Ishikawa (cell line): ENCODE measurements around the gene CA10.

ENCODE experiments used
- CREB1 ChIP-seq: IDR thresholded peaks from 2 replicates; pipeline ENCODE4 v1.6.1; 2012; ENCODE audit warnings: low read depth
- EP300 ChIP-seq: IDR thresholded peaks from 2 replicates; pipeline ENCODE4 v1.6.1; 2012; ENCODE audit warnings: borderline replicate concordance
- FOXM1 ChIP-seq: IDR thresholded peaks from 2 replicates; pipeline ENCODE4 v1.6.1; 2012; ENCODE audit warnings: low read depth, borderline replicate concordance
- RAD21 ChIP-seq: IDR thresholded peaks from 2 replicates; pipeline ENCODE4 v1.6.1; 2012; ENCODE audit warnings: low read depth
- TAF1 ChIP-seq: IDR thresholded peaks from 2 replicates; pipeline ENCODE4 v1.6.1; 2012; ENCODE audit warnings: low read depth, mild to moderate bottlenecking
- YY1 ChIP-seq: IDR thresholded peaks from 2 replicates; pipeline ENCODE4 v1.6.1; 2012; ENCODE audit warnings: low read depth
- TF ChIP-seq, protein P1 (sequence below): IDR thresholded peaks from 2 replicates; pipeline ENCODE4 v1.6.1; 2012; ENCODE audit warnings: low read depth, mild to moderate bottlenecking
- TF ChIP-seq, protein P2 (sequence below): IDR thresholded peaks from 2 replicates; pipeline ENCODE4 v1.6.1; 2012

DNA sequence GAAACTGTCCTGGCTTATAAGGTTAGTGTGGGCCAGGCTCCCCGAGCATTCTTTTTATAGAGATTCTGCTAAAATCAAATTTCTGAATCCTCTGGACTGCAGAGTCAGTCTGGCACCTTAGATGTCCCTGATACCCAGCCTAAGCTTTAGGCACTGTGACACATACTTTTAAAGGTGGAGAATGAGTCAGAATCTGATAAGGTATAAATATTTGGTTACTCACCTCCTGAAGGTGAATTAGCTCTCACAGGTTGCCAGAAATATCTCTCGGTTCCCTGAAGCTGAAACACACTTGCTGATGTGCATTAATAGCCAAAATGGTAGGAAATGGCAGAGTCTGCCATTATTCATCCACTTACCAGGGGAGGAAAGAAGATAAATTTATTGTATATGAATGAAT lies 451.3 kb downstream of the CA10 start:
- no peak for TF ChIP-seq EP300
- TF ChIP-seq, protein P1, sequence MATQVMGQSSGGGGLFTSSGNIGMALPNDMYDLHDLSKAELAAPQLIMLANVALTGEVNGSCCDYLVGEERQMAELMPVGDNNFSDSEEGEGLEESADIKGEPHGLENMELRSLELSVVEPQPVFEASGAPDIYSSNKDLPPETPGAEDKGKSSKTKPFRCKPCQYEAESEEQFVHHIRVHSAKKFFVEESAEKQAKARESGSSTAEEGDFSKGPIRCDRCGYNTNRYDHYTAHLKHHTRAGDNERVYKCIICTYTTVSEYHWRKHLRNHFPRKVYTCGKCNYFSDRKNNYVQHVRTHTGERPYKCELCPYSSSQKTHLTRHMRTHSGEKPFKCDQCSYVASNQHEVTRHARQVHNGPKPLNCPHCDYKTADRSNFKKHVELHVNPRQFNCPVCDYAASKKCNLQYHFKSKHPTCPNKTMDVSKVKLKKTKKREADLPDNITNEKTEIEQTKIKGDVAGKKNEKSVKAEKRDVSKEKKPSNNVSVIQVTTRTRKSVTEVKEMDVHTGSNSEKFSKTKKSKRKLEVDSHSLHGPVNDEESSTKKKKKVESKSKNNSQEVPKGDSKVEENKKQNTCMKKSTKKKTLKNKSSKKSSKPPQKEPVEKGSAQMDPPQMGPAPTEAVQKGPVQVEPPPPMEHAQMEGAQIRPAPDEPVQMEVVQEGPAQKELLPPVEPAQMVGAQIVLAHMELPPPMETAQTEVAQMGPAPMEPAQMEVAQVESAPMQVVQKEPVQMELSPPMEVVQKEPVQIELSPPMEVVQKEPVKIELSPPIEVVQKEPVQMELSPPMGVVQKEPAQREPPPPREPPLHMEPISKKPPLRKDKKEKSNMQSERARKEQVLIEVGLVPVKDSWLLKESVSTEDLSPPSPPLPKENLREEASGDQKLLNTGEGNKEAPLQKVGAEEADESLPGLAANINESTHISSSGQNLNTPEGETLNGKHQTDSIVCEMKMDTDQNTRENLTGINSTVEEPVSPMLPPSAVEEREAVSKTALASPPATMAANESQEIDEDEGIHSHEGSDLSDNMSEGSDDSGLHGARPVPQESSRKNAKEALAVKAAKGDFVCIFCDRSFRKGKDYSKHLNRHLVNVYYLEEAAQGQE, result no peak
- TF ChIP-seq RAD21, result no peak
- no peak for TF ChIP-seq TAF1
- TF ChIP-seq FOXM1, result no peak
- TF ChIP-seq, protein P2, sequence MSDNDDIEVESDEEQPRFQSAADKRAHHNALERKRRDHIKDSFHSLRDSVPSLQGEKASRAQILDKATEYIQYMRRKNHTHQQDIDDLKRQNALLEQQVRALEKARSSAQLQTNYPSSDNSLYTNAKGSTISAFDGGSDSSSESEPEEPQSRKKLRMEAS, result no peak
- TF ChIP-seq CREB1, result no peak
- no peak for TF ChIP-seq YY1
